SK-N-MC (cell line): ENCODE results near the gene PREB.
"Not testable (repeated sequence)": the region's sequence is repeated elsewhere in the genome, so short reads cannot be mapped to it uniquely, and the experiment has no call there.

ENCODE experiments used
- EZH2 ChIP-seq: fragments of 200-600 bp; sonication (generic); IDR thresholded peaks from one replicate; pipeline ENCODE4 v1.6.1; 2017; ENCODE audit warnings: antibody characterized with exemption
- POLR2AphosphoS5 ChIP-seq: IDR thresholded peaks from 2 replicates; pipeline ENCODE4 v1.6.1; 2012; ENCODE audit warnings: mild to moderate bottlenecking, low read depth, low read length, borderline replicate concordance

DNA sequence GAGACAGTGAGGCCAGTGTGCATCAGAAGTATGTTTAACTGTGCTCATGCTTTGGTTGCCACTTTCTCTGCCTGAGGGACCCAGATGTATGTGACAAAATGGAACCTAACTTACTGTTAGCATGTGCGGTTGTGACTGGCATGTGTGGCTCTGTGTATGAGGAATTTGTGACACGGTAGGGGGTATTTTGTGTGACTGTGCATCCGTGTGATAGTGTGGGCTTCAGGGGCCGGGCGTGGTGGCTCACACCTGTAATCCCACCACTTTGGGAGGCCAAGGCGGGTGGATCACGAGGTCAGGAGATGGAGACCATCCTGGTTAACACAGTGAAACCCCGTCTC, 15.1 kb downstream of the PREB start:
- TF ChIP-seq EZH2, POLR2AphosphoS5: not testable (repeated sequence)
